HEK293 (cell line): Measurements from ENCODE around the gene MAD2L1BP.

Source experiments
- BCL11B ChIP-seq: fragments of 450-650 bp; formaldehyde crosslinking; IDR thresholded peaks from 2 replicates; pipeline ENCODE4 v1.5.1; 2016; ENCODE audit warnings: low read depth, missing biosample characterization, missing genetic modification characterization
- CTCF ChIP-seq: fragments of 450-650 bp; formaldehyde crosslinking; IDR thresholded peaks from 2 replicates; pipeline ENCODE4 v1.5.1; 2016; ENCODE audit warnings: missing biosample characterization, missing genetic modification characterization
- MYNN ChIP-seq: fragments of 450-650 bp; formaldehyde crosslinking; IDR thresholded peaks from 2 replicates; pipeline ENCODE4 v1.5.1; 2016; ENCODE audit warnings: missing biosample characterization, missing genetic modification characterization, borderline replicate concordance
- YY1 ChIP-seq: fragments of 450-650 bp; formaldehyde crosslinking; IDR thresholded peaks from 2 replicates; pipeline ENCODE4 v1.5.1; 2018; ENCODE audit warnings: missing biosample characterization, missing genetic modification characterization
- ZNF544 ChIP-seq: fragments of 450-650 bp; formaldehyde crosslinking; IDR thresholded peaks from 2 replicates; pipeline ENCODE4 v1.5.0; 2017; ENCODE audit warnings: missing biosample characterization, missing genetic modification characterization

- no peak for TF ChIP-seq CTCF (tag by site-specific recombination)
- no peak for TF ChIP-seq YY1 (tag by site-specific recombination)
- no peak for TF ChIP-seq ZNF544 (tag by site-specific recombination)
- TF ChIP-seq MYNN, result no peak
- TF ChIP-seq BCL11B (tag by site-specific recombination), result no peak
These were observed 36.4 kb downstream of the MAD2L1BP start for GRCh38 chr6:43671801-43672690.
